ENCODE data around the gene ZNF821.

GRCh38 chr16:71883849-71884638, at the start of gene ZNF821:
- TF ChIP-seq POLR2AphosphoS5 (IDR thresholded peaks at IDR 0.05; ENCODE audit: low read depth, low read length), result 0 out of 2 replicates have a peak, but pooled peaks have one; percentile 33
- TF ChIP-seq EP300 (IDR thresholded peaks at IDR 0.05; ENCODE audit: borderline replicate concordance in 1 of 2, low read depth in 2 of 2, low read length in 2 of 2), result no peak
- TF ChIP-seq CTCF (IDR thresholded peaks at IDR 0.05; ENCODE audit: control extremely low read depth in 1 of 3, insufficient read depth in 1 of 3, low read depth in 1 of 3, low read length in 3 of 3), result peak in 2 of 3 experiments; percentile 29 to 47; a peak in 2 of 4 replicates
- no peak for TF ChIP-seq SP2 (IDR thresholded peaks at IDR 0.05; ENCODE audit: low read length)
- no peak for TF ChIP-seq EZH2 (IDR thresholded peaks at IDR 0.05; ENCODE audit: low read depth, low read length, severe bottlenecking)
- peak; percentile 78 to 92 for TF ChIP-seq POLR2A (IDR thresholded peaks at IDR 0.05; ENCODE audit: control extremely low read depth in 1 of 2, low read depth in 2 of 2, low read length in 2 of 2)
- TF ChIP-seq RFX5 (IDR thresholded peaks at IDR 0.05; ENCODE audit: borderline replicate concordance, low read depth, low read length), result no peak
- no peak for TF ChIP-seq SP1 (IDR thresholded peaks at IDR 0.05; ENCODE audit: low read depth, low read length)
- TF ChIP-seq NRF1 (IDR thresholded peaks at IDR 0.05; ENCODE audit: low read depth, low read length), result no peak; the same call in 1 of the 2 replicates
- peak; percentile 91; the same call in 1 of the 2 replicates for TF ChIP-seq YY1 (IDR thresholded peaks at IDR 0.05; ENCODE audit: low read depth, low read length)
